Skeletal muscle satellite cell (primary cell): ENCODE data around the gene TBX15.

Source experiments
- H3K27me3 ChIP-seq: 2 replicates; pipeline ENCODE4 v1.7.0; 2013; ENCODE audit warnings: low read length; ENCODE audit not compliant: control insufficient read depth, insufficient read depth
- H3K36me3 ChIP-seq: 2 replicates; pipeline ENCODE4 v1.7.0; 2013; ENCODE audit warnings: mild to moderate bottlenecking, control low read depth, low read length; ENCODE audit not compliant: insufficient read depth
- H3K4me1 ChIP-seq: 2 replicates; pipeline ENCODE4 v1.7.0; 2013; ENCODE audit warnings: low read length; ENCODE audit not compliant: control insufficient read depth, insufficient read depth
- H3K4me2 ChIP-seq: 2 replicates; pipeline ENCODE4 v1.7.0; 2013; ENCODE audit warnings: mild to moderate bottlenecking, low read length
- H3K4me3 ChIP-seq: 2 replicates; pipeline ENCODE4 v1.7.0; 2013; ENCODE audit warnings: low read length
- H3K9ac ChIP-seq: 2 replicates; pipeline ENCODE4 v1.7.0; 2013; ENCODE audit warnings: mild to moderate bottlenecking, low read depth, low read length, moderate library complexity
- H3K9me3 ChIP-seq: replicated peaks from 2 replicates; pipeline ENCODE4 v1.7.0; 2013; ENCODE audit warnings: mild to moderate bottlenecking, control low read depth, low read length

TBX15 gene

GRCh38 chr1:119001181-119002027 is 13.3 kb upstream of the TBX15 start:
- H3K9me3 ChIP-seq = no peaks in the 10 kb centered on the region
- H3K36me3 ChIP-seq = no peaks in the 10 kb centered on the region
- peaks cover 13% of the 10 kb centered on the region for H3K27me3 ChIP-seq
- H3K4me3 ChIP-seq = peak overlapping the region; percentile 42
- peaks cover 14% of the 10 kb centered on the region for H3K4me1 ChIP-seq
- peak overlapping the region; percentile 46 for H3K9ac ChIP-seq
- H3K4me2 ChIP-seq = peak overlapping the region; percentile 61

- peaks cover 5% of the 10 kb centered on the region for H3K27me3 ChIP-seq
- H3K4me2 ChIP-seq = peak overlapping the region; percentile 61
- H3K36me3 ChIP-seq = no peaks in the 10 kb centered on the region
- peak overlapping the region; percentile 20 for H3K9ac ChIP-seq
- H3K4me1 ChIP-seq = peaks cover 14% of the 10 kb centered on the region
- peak overlapping the region; percentile 42 for H3K4me3 ChIP-seq
- no peaks in the 10 kb centered on the region for H3K9me3 ChIP-seq
These were observed 12.4 kb upstream of the TBX15 start for GRCh38 chr1:119000371-119001180.

DNA sequence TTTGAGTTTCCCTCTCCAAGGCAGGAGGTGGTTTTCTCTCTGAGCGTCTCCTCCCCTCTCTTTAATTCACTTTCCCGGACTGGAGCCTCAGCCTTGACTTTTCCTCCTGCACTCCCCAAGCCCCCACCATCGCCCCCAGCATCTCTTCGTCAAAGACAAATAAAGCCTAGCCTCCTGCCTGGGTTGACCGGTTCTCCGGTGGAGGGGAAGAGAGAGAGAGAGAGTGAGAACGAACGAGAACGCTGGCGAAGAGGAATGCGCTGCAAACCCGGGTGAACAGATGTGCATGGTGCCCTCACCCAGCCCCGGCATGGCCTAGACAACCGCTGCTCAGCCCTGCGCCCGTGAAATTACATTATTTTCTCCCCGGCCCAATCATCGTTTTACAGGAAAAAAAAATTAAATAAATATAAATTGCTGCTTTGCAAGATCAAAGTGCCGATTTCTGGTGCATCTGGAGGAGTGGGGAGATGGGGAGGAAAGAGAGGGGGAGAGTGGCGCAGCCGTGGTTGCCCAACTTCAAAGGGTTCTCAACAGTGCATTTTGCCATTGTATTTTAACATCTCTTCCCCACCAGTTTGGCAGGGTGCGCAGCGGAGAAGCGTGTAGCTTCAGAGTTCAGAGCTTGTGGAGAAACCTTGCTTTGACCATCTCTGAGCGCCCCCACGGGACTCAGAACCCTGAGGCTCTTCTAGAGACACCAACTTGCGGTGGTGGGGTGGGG is 11.4 kb upstream of the TBX15 start:
- H3K27me3 ChIP-seq = peaks cover under 1% of the 10 kb centered on the region
- H3K9me3 ChIP-seq = no peaks in the 10 kb centered on the region
- H3K4me2 ChIP-seq = no peak overlapping the region
- H3K9ac ChIP-seq = no peak overlapping the region
- no peak overlapping the region for H3K4me3 ChIP-seq
- no peaks in the 10 kb centered on the region for H3K36me3 ChIP-seq
- peaks cover 14% of the 10 kb centered on the region for H3K4me1 ChIP-seq

GRCh38 chr1:118998171-118998570 is 10.0 kb upstream of the TBX15 start:
- H3K27me3 ChIP-seq = no peaks in the 10 kb centered on the region
- no peak overlapping the region for H3K9ac ChIP-seq
- H3K4me1 ChIP-seq = peaks cover 14% of the 10 kb centered on the region
- no peaks in the 10 kb centered on the region for H3K9me3 ChIP-seq
- H3K4me2 ChIP-seq = no peak overlapping the region
- H3K4me3 ChIP-seq = no peak overlapping the region
- H3K36me3 ChIP-seq = no peaks in the 10 kb centered on the region

DNA sequence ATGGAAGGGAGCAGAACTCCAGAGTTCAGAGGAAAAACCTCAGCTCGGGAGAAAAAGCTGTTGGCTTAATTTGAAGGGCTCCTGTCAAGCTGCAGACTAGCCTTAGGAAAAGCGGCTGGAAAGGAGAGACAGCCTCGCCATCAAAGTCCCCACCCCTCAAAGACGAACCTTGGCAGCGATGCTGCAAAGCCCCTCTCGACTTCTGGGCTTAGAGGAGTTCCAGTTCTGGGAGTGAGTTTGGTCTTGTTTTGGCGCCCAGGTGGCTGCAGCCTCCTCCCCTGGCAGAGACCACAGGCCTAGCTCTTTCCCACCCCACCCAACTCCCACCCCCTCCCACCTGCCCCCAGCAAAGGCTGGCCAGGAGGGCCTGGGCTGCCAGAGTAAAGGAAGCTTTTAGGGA is 9.1 kb upstream of the TBX15 start:
- Histone ChIP-seq H3K36me3 (no peaks in the 10 kb centered on the region), H3K27me3 (no peaks in the 10 kb centered on the region), H3K4me2 (no peak overlapping the region), H3K4me1 (peaks cover 12% of the 10 kb centered on the region), H3K9ac (no peak overlapping the region), H3K4me3 (no peak overlapping the region), H3K9me3 (no peaks in the 10 kb centered on the region)

GRCh38 chr1:118995312-118996016 is 7.3 kb upstream of the TBX15 start:
- H3K4me3 ChIP-seq = no peak overlapping the region
- H3K4me2 ChIP-seq = no peak overlapping the region
- no peaks in the 10 kb centered on the region for H3K36me3 ChIP-seq
- H3K4me1 ChIP-seq = no peaks in the 10 kb centered on the region
- H3K27me3 ChIP-seq = peaks cover 4% of the 10 kb centered on the region
- no peaks in the 10 kb centered on the region for H3K9me3 ChIP-seq
- no peak overlapping the region for H3K9ac ChIP-seq

- H3K9ac ChIP-seq = no peak overlapping the region
- no peaks in the 10 kb centered on the region for H3K36me3 ChIP-seq
- no peak overlapping the region for H3K4me2 ChIP-seq
- no peaks in the 10 kb centered on the region for H3K9me3 ChIP-seq
- no peak overlapping the region for H3K4me3 ChIP-seq
- H3K27me3 ChIP-seq = peaks cover 4% of the 10 kb centered on the region
- H3K4me1 ChIP-seq = no peaks in the 10 kb centered on the region
These were observed 5.5 kb upstream of the TBX15 start for GRCh38 chr1:118993700-118994026.

DNA sequence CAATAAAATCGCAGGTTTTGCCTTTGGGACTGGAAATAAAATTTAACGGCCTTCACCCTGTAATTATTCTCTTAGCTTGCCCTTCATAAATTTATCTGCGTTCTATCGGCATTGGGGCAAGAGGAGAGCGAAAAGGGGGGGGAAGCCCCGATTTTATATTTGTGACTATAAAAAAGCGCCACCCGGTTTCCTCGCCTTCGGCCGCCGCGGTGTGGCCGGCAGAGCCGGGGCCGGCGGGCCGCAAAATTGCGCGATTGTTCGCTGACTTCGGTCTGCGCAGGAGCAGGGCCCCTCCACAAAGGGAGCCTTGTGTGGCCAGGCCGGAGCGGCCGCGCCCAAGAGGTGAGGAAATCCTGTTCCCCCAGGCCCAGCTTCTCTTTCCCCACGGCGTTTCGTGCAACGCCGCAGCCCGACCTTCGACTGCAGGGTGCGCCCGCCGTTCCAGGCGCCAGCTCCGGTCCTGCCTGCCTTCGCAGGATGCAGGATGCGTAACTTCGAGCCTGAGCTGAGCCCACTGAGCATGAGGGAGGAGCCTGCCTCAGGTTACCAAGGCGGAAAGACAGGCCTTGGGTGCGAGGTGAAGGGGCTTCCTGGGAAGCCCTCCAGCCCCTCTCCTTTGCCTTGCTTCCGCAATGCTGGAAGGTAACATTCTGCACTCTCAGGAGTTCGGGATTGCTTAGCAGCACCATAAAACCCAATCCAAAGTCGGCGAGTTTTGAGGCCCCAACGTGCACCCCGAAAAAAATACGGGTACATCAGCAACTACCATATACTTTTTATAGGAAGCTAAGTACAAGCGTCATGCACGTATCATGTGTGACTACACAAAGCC is 4.9 kb upstream of the TBX15 start:
- Histone ChIP-seq H3K4me3 (no peak overlapping the region), H3K9ac (no peak overlapping the region), H3K4me2 (no peak overlapping the region), H3K9me3 (no peaks in the 10 kb centered on the region), H3K4me1 (peaks cover 4% of the 10 kb centered on the region), H3K36me3 (no peaks in the 10 kb centered on the region), H3K27me3 (peaks cover 8% of the 10 kb centered on the region)

- peaks cover 8% of the 10 kb centered on the region for H3K27me3 ChIP-seq
- no peaks in the 10 kb centered on the region for H3K9me3 ChIP-seq
- H3K4me1 ChIP-seq = peaks cover 4% of the 10 kb centered on the region
- no peak overlapping the region for H3K9ac ChIP-seq
- no peaks in the 10 kb centered on the region for H3K36me3 ChIP-seq
- H3K4me3 ChIP-seq = no peak overlapping the region
- no peak overlapping the region for H3K4me2 ChIP-seq
These were observed 4.2 kb upstream of the TBX15 start for GRCh38 chr1:118992237-118992825.

DNA sequence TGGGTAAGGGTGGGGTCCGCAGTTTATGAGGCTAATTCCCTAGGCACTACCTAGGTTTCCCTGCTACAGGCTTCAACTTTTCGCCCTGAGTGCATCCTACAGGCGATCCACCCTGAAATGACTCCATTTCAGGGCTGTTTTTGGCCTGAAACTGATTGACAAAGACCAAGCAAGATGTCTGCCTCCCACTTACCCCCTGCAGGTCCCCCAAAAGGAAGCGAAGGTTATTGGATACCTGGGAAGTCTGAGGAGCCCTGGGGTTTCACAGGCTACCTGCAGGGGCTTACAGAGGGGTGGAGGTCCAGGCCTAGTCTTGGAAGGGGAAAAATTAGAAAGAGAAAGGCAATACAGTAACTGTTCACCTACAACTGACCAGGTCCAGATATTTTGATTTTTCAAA is 3.3 kb upstream of the TBX15 start:
- Histone ChIP-seq H3K27me3 (peaks cover 8% of the 10 kb centered on the region), H3K4me3 (no peak overlapping the region), H3K4me2 (no peak overlapping the region), H3K36me3 (no peaks in the 10 kb centered on the region), H3K9ac (no peak overlapping the region), H3K9me3 (no peaks in the 10 kb centered on the region), H3K4me1 (peaks cover 4% of the 10 kb centered on the region)
